Brain pericyte (primary cell): ENCODE measurements around the gene NUMA1.

ENCODE experiments used
- DNase-seq: peaks from one replicate; pipeline ENCODE4 v3.0.0-alpha.2; 2012; ENCODE audit warnings: low read depth, low spot score

The NUMA1 gene

DNA sequence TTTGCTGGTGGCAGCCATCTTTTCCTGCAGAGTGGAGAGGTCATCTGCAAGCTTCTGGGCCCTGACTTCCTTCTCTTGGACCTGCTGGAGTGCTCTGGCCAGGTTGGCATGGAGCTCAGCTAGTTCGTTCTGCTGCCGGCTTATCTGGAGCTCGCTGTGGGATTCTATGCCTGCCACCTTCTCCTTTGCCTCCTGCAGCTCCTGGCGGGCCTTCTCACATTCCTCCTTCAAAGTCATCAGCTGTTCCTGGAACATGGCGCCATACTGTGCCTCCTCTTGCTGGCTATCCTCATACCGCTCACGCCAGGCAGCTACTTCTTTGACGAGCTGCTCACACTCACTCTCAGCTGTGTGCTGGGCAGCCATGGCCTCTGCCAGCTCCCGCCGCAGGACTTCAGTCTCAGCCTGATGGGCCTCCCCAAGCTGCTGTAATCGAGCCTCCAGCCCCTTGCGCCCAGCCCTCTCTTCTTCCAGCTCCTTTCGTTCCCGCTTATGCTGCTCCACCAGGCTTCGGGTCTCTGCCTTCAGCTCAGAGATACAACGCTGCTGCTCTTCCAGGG lies 65.5 kb downstream of the NUMA1 start:
- DNase-seq = no peak

DNA sequence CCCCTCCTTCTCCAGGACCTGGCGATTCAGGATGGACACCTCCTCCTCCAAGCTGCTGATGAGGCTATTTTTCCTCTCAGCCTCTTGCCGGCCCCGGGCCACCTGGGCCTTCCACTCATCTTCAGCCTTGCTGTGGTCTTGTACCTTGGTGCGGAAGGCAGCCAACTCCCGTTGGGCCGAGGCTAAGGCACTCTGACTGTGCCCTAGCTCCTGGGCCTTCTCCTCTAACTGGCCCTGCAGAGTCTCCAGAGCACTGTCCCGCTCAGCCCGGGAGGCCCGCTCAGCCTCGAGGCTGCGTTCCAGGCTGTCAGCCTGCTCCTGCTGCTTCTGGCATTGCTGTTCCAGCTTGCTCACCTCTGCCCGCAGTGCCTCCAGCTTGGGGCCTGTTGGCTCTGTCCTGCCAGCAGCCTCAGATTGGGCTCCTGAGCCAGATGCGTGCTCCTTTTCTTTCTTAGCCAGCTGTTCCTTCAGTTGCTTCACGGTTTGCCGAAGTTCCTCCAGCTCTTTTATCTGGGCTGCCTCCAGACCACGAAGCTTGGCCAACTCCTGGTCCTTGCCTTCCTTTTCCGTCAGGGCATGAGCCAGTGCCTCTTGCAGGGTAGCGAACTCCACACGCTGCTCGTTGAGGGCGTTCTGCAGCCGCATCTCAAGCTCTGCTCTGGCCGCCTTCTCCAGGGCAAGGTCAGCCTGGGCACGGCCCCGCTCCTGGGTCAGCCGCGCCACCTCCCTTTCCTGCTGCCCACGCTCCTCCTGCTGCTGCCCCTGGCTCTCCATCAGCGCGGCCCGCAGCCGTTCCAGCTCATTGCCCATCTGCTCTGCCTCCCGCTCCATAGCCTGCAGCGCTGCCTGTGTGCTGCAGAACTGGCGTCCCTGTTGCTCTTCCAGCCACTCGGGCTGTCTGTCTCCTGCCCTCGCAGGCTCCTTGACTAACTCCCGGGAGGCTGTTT lies 66.3 kb downstream of the NUMA1 start:
- no peak for DNase-seq

DNA sequence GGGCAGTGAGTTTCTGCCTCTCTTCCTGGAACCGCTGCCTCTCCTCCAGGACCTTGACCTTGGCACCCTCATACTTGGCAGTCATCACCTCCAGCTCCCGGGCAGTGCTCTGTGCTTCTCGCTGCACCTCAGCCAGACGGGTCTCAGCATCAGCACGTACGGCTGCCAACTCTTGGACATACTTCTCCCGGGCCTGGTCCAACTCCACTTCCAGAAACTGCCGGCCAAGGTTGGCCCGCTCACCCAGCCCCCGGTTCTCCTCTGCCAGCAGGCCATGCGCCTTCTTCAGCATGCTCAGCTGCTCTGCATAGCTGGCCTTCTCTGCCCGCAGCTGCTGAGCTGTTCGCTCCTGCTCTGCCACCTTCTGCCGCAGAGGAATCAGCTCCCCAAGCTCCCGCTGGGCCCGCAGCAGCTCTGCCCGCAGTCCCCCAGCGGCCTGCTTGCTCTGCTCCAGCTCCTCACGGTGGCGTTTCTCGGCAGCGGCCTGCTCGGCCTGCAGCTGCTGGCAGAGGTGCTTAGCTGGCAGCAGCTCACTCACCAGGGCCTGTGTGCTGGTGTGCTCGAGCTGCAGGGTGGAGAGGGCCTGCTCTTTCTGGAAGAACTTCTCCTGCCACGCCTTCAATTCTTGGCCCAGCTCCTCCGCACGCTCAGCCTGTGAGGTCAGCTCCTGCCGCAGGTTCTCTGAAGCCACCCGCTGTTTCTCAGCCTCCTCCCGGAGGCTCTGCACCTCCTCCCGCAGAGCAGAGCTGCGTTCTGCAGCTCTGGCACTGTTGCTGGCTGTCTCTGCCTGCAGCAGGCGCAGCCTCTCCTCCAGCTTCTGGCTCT lies 67.2 kb downstream of the NUMA1 start:
- no peak for DNase-seq

DNA sequence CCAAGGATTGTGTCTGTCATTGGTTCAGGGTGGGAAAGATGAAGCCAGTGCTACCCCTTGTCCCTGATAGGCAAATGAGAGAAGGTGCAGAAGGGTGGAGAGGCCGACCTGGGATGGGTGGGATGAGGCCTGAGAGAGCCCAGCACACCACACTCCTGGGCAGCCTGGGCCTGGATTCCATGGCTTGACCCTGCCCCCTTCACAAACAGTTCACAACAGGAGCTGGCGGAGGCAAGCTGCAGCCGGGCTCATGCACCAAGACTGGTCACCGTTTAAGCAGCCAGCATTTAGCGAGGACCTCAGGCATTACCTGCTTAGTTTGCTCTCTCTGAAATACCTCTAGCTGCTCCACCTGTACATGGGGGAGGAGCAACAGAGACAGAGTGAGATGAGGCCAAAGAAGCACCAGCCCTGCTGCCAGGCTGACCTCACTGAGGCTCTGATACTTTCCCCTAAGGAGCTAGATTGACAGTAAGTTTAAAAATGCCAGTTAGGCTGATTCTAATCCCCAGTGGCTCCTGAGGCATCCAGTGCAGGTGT lies 68.2 kb downstream of the NUMA1 start:
- no peak for DNase-seq

DNA sequence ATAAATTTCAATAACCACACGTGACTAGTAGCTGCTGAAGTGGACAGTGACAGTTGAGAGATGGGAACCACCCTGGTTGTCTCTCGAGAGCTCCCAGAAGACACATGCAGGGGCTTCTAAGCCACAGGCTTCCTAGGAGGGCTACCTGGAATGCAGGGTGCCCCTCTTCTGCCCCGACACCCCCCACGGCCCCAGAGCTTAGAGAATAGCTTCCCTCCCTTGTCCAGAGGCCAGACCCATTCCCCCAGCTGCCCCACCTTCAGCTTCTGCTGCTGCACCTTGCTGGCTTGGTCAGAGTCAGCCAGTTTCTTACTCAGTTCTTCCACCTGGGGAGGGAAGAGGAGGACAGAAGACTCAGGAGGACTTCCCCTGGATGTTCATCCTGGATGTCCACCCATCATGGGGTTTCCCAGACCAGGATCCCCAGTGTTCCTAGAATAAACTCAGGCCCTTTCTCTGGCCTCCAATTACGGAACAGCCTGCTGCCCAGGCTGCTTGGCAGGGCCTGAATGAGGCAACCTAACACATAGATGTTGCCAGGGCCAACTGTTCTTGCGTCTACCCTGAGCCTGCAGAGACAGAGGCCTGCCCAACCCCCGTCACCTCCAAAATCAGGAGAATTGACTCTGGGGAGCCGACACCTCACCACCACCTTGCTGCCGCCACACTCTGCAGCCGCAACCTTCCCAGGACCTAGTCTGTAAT lies 69.7 kb downstream of the NUMA1 start:
- DNase-seq = no peak

DNA sequence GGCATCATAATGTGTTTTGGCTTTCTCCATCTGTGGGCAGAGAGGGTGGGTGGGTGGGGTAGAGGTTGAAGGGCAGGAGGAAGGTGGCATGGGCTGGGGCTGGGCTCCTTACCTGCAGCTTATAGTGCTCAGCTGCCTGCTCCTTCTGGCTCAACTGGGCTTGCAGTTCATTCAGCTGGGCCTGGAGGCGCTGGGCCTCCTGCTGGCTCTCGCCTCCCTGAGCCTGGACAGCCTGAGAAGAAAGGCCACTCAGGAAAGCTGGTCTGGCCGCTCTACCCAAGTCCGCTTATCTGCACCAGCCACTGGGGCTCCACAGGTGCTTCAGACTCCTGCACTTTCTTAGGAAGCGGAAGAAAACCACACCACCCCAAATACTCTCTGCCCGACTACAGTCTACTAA lies 71.2 kb downstream of the NUMA1 start:
- no peak for DNase-seq

DNA sequence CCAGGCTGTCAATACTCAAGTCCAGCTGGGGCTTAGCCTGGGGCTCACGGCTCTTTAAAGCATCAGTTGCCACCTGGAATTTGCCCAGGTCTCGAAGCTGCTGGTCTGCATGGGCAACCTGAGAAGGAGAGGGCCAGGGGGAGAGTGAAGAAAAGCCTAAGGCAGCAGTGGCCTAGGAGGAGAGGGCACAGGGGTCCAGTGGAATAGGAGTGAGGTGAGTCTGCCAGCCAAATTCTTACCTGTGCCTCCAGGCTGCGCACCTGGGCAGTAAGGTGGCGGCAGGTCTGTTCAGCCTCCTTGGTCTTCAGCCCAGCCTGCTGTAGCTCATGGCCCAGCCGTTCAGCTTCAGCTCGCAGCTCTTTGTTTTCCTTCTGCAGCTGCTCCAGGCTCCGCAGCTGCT lies 71.6 kb downstream of the NUMA1 start:
- DNase-seq = no peak

DNA sequence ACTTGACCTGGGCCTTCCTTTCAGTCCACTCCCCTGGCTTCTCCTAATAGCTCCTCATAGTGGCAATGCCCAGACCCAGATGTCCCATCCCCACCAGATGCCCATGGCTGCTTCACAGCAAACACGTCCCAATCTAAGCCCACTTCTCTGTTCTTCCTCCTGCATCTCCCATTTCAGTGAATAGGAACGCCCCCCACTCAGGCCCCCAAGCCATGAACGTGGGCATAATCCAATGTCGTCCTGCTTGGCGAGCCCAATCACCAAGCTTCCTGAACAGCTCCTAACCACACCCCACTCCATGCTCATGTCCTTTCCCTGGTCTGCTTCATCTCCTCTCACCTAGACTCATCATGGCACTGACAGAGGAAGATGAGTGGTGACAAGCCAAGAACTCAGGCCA lies 72.8 kb downstream of the NUMA1 start:
- no peak for DNase-seq

DNA sequence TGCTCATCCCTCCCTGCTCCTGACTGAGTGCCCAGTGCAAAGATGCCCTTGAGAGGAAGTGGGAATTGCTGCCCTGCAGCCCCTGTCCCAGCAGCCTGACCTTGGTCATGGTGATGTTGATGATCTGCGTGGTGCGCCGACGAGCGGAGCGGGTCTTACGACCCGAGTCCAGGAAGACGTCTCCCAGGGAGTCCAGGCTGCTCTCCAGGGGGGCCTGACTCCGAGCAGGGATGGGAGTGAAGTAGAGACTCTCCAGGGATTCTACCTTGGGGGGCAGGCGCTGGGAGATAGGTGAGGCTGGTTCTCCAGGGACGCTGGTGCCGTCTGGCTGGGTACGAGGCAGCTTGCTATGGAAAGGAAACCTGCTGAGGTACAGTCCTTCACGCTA lies 73.3 kb downstream of the NUMA1 start:
- DNase-seq = no peak

DNA sequence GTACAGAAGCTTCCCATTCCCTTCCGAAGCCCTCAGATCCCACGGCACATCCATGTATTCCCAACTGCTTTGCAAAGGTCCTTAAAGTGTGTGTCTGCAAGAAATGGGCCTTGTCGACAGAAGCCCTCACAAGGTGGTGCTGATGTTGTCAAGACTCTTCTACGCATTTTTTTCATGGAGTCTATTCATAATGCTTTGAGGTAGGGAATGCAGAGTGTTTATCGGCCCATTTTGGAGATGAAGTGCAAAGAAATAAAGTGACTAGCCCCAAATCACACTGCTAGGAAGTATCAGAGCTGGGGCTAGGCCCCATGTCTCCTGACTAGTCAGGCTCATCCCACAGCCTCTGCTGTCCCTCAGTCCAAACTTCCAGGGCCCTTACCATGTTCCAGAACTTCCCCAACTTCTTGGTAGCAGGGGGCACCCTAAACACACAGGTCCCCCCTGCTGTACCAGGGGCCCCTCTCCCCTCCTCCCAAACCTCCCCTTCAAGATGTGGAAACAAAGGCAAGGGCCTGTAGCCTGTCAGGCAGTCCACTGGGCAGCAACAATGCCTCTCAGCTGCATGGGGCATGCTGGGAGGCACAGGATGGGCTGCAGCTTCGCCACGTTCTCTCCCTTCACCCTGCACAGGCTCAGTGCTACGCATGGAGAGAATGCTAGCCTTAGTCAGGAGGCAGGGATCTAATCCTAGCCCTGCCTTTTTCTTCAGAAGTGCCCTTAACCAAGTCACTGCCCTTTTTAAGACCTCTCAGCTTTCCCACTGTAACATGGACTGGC lies 73.8 kb downstream of the NUMA1 start:
- no peak for DNase-seq

DNA sequence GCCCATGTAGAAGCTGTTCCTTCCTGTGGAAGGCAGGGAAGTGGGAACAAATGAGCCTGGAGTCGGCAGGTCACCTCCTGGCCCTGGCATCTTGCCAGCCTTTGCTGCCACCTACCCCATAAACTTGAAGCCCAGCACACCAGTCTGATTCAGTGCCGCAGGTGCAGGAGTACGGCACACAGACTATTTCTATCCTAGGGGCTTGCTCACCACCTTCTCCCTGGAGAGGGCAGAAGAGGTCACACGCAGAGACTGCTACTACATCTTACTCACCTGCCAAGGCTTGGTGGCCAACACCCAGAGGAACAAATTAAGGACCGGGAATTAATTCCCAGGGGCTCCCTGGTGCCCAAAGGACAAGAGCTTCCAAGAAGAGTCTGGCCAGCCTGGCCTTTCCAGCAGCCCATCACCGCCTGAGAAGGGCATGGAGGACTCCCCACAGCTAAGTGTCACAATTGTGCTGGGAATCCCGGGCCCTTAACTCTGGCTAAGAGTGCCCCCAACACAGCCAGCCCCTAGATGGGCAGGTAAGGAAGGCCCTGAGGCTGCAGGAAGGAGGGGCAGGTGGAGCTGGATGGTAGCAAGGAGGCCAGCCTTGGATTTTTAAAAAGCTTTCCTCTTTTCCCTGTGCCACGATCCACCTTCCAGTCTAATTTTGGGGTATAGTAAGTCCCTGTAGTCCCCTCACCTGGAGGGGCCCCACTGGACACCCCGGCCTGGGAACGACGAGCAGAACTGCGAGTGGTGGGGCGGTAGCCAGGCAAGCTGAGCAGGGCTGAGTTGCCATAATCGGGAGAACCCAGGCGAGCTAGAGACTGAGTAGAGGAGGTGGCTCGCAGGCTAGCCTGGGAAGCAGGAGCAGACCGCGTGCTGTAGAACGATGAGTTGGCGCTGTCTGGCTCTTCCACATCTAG lies 74.7 kb downstream of the NUMA1 start:
- no peak for DNase-seq

DNA sequence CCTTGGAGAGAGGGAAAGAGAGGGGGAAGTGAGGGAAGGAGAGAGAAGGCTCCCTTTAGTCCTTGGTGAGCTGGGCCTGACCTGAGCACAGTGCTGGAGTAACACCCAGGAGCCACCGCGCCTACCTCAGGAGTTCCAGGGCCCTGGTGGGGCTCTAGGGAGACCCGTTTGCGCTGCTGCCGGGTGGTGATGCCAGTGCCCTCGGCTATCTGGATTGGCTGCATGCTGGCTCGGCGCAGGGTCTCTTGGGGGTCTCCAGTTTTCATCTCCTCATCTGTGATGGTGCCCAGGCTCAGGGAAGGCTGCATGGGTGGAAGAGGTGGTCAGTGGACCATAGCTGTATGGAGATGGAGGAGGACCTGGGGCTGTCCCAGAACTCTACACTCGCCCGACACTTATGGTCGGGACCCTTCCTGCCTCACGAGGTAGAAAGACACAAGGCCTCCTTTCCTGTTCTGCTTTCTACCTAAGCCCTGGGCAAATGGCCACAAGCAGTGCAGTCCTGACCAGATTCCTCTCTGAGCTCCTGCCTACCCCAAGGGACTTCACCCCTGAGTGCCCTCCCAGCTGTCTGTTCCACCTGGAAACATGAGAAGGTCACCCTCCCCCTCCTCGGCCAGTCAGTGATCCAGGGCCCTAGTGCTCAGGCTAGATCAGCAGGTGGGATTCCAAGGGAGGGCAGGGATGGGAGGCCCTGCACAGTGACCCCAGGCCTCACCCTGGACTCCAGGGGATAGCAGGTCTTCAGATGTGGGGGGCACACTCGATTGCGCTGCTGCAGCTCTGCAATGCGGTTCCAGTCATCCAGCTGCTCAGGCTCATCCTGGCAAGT lies 75.6 kb downstream of the NUMA1 start:
- DNase-seq = no peak

DNA sequence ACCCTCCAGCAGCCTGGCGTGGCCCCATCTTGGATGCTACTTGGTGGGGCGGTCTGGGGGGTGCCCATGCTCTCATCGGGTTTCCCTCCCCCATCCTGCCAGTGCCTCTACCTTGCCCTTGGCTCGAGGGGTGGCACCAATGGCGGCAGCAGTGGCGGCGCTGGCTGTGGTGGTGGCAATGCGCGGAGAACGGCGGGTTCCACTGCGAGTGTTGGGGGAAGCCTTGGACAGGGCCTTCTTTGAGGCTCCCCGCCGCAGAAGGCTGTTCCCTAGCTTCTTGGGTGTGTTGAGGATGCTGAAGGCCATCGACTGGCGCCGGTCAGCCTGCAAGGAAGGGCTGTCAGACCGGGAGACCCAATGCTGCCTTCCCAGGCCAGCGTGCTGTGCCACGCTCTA lies 76.6 kb downstream of the NUMA1 start:
- DNase-seq = no peak

DNA sequence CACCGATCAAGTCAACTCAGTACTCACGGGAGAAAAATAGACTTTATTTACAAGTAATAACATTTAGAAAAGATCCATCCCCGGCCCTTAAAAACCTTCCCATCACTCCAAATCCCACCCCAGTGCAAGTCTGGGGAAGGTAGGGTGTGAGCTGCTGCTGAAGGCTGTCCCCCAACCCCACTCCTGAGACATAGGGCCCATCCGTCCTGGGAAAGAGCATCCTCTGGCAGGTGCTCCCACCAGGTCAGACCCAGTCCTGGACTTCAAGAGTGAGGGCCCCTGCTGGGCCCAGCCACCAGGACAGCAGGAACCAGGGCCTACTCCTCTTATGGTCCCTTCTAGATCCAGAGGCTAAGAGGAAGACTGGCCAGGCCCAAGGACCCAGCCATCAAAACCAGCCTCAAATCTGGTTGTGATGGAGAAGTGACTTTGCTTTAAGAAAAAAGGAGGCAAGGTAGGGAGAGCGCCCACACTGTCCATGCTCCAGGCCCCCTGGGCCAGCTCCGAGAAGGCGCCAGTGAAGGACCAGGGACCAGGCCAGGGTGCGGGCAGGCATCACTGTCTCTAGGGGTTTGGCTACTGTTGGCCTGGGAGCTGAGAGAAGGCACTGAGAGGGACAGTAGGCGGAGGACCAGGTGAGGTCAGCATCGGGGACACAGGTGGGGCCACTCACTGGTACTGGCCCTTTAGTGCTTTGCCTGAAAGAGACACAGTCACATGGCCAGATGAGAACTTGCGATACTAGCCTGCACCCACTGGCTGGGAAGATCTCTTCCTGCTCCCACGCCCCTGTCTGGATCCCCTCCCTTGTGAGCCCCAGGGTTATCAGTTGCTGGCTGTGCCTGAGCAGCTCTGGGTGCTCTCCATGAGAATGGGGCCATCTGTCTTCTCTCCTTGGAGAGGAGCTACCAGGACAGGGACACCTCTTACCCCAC lies 77.2 kb downstream of the NUMA1 start:
- DNase-seq = no peak

DNA sequence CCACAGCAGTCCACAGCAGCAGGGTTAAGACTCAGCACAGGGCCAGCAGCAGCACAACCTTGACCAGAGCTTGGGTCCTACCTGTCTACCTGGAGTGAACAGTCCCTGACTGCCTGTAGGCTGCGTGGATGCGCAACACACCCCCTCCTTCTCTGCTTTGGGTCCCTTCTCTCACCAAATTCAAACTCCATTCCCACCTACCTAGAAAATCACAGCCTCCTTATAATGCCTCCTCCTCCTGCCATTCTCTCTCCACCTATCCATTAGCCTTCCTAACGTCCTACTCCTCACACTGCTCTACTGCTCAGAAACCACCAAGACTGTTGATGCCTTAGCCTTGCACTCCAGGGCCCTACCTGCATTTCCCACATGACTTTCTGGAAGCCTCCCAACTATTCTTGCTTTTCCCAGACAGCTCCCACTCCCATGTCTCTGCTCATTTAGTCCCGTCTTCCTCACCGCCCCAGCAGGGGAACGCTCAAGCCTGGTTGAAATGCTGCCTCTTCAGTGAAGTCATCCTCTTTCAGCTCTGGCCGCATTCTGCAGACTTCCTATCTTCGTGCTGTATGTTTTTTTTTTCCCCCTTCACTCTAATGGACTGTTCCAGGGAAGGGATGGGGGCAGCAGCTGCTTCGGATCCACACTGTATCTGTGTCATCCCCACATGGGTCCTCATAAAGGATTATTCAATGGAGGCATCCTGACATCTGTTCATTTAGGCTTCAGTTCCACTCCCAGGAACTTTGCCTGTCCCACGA lies 78.3 kb downstream of the NUMA1 start:
- no peak for DNase-seq

DNA sequence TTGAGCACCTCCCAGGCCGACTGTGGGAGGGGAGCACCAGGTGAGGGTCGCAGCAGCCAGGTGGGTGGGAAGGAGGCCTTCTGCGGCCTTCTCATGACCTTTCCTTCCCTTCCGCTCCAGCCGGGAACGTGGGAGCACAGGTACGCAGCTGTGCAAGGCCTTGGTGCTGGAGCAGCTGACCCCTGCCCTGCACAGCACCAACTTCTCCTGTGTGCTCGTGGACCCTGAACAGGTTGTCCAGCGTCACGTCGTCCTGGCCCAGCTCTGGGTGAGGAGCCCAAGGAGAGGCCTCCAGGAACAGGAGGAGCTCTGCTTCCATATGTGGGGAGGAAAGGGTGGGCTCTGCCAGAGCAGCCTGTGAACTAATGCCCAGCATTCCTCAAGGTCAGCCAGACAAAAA lies 79.1 kb downstream of the NUMA1 start:
- DNase-seq = no peak
